ENCODE measurements around the gene PALLD. TPM values are rescaled to one million over a fixed set of nuclear protein-coding genes. Genes with fewer than 3 reads are reported as not detected.
A peak's percentile ranks its signal among the peaks of the same experiment; 100 is the strongest.

Gene PALLD
- total and polyA plus RNA-seq, 9 donors, result 86.1 to 155 (median 146) TPM

DNA sequence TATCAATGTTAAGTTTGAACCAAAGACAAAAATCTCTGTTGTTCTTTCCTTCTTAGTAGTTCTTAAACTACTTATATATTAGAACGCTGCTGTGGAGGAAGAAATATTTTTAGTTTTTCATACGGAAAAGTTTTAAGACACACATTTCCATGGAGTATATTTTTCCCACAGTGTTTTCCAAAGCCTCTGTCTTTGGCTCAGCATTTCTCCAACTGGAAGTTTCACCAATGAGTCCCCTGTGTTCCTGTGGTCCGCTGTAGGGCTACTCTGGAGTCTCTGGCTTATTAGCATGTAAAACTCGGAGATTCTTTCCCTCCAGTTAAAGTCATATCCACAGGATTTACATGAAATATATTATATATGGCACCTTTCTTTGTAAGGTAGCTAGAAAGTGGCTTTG, 264.2 kb downstream of the PALLD start:
- Histone ChIP-seq H3K4me3 (ENCODE audit: low read length) (no peak overlapping the region), H3K9me3 (replicated peaks; ENCODE audit: control insufficient read depth, low read depth, low read length) (no peaks in the 10 kb centered on the region), H3K27me3 (ENCODE audit: control insufficient read depth, insufficient read depth, low read length) (no peaks in the 10 kb centered on the region), H3K27ac (ENCODE audit: low read length) (peak overlapping the region; percentile 16), H3K4me1 (ENCODE audit: control insufficient read depth, insufficient read depth, low read length) (peaks cover 5% of the 10 kb centered on the region), H3K36me3 (ENCODE audit: control insufficient read depth, insufficient read depth, low read length) (peaks cover 2% of the 10 kb centered on the region)
- DNase-seq, result peak; percentile 89
- WGBS (ENCODE audit: insufficient coverage), result no CpG with 5 or more reads among the region's 4 CpGs

DNA sequence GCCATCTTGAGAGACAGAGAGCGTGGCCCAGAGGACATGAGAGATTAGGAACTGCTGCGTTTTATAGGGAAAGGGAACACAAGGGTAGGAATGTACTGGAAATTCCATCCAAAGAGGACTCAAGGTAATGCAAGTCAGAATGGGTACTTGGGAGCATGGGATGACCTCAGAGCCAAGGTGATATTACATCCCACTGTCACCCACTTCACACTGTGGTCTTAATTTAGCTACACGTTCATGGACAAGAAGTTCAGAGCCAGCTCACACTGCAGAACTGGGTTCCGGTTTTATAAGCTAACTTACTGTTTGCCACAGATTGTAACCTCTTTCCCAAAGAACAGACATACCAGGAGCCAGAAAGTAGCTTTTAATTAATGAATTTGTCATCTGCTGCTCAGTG, 268.5 kb downstream of the PALLD start:
- H3K9me3 ChIP-seq (replicated peaks; ENCODE audit: control insufficient read depth, low read depth, low read length), result no peaks in the 10 kb centered on the region
- H3K4me1 ChIP-seq (ENCODE audit: control insufficient read depth, insufficient read depth, low read length), result peaks cover 3% of the 10 kb centered on the region
- WGBS (ENCODE audit: insufficient coverage), result 90% methylated on average over 2 of the region's 4 CpGs
- no peak overlapping the region for H3K4me3 ChIP-seq (ENCODE audit: low read length)
- H3K36me3 ChIP-seq (ENCODE audit: control insufficient read depth, insufficient read depth, low read length), result peaks cover 7% of the 10 kb centered on the region
- no peak for DNase-seq
- H3K27ac ChIP-seq (ENCODE audit: low read length), result no peak overlapping the region
- no peaks in the 10 kb centered on the region for H3K27me3 ChIP-seq (ENCODE audit: control insufficient read depth, insufficient read depth, low read length)

DNA sequence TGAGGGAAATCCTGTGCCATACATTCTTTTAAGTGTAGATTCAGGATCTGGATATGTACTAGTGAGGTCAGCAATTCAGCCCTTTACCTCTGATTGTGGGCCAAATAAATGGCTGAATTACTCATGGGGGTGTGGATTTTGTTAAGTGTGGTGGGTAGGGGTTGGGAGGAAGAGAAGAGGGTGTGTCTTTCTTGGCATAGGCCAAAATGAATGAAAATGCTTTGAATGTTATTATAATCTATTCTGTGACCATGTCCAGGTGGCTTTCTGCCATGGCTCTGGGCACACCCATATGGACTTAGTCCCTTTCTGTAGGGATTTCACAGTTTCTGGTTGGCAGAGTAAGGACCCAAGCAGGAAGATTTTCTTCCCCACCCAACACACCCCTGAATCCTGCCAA, 268.9 kb downstream of the PALLD start:
- Histone ChIP-seq H3K9me3 (replicated peaks; ENCODE audit: control insufficient read depth, low read depth, low read length) (no peaks in the 10 kb centered on the region), H3K27ac (ENCODE audit: low read length) (no peak overlapping the region), H3K27me3 (ENCODE audit: control insufficient read depth, insufficient read depth, low read length) (no peaks in the 10 kb centered on the region), H3K36me3 (ENCODE audit: control insufficient read depth, insufficient read depth, low read length) (peaks cover 7% of the 10 kb centered on the region), H3K4me1 (ENCODE audit: control insufficient read depth, insufficient read depth, low read length) (peaks cover 3% of the 10 kb centered on the region), H3K4me3 (ENCODE audit: low read length) (no peak overlapping the region)
- DNase-seq, result peak; percentile 59

DNA sequence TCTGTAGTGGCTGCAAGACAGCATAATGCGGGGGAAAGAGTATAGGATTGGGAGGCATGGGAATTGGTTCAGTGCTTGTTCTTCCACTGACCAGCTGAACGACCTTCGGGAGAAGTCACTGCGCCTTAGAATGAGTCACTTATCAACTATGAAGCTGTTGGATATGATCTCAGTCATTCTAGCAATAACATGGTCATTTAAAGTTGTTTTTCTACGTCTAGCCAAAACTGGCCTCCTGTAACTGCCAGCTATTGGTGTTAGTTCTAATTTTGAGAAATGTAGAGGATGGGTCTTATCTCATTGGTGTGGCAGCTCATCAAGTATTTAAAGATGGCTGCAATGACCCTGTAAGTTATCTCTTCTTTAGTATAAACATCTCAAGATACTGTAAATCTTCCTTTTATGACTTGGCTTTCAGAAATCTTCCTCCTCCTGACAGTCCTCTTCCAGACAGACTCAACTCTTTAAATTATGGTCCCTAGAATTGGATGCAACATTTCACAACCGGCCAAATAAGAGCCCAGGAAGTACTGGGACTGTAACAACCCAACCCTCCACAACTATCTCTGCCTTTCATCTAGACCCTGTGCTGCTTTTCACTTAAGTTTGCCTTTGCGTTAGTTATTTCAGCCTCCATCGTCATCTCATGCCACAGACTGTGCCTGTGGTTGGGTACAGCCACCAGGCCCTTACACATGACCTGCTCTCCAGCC, 269.9 kb downstream of the PALLD start:
- no peak overlapping the region for H3K4me3 ChIP-seq (ENCODE audit: low read length)
- 100% methylated on average over 4 of the region's 8 CpGs for WGBS (ENCODE audit: insufficient coverage)
- DNase-seq, result no peak
- H3K36me3 ChIP-seq (ENCODE audit: control insufficient read depth, insufficient read depth, low read length), result peaks cover 7% of the 10 kb centered on the region
- H3K27ac ChIP-seq (ENCODE audit: low read length), result no peak overlapping the region
- H3K9me3 ChIP-seq (replicated peaks; ENCODE audit: control insufficient read depth, low read depth, low read length), result no peaks in the 10 kb centered on the region
- peaks cover 3% of the 10 kb centered on the region for H3K4me1 ChIP-seq (ENCODE audit: control insufficient read depth, insufficient read depth, low read length)
- H3K27me3 ChIP-seq (ENCODE audit: control insufficient read depth, insufficient read depth, low read length), result no peaks in the 10 kb centered on the region

DNA sequence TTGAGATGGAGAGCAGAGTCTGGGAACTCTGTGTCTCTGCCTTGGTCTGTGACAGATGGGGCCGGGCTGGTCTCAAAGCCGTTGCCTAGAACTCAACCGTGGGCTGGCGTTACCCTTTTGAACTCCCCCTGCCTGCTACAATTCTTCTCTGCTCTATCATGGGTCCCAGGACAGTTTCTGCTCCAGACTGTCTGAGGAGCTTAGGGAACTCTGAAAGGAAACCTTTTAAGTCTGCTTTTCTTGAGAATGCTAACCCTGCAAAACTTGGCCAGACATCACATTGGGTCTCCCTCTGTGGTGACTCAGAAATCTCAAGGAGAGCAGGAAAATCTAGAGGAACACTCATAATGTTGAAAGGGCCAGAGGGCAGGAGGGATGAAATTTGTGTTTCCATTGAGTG, 272.6 kb downstream of the PALLD start:
- Histone ChIP-seq H3K4me3 (ENCODE audit: low read length) (no peak overlapping the region), H3K9me3 (replicated peaks; ENCODE audit: control insufficient read depth, low read depth, low read length) (no peaks in the 10 kb centered on the region), H3K36me3 (ENCODE audit: control insufficient read depth, insufficient read depth, low read length) (peaks cover 5% of the 10 kb centered on the region), H3K27ac (ENCODE audit: low read length) (no peak overlapping the region), H3K27me3 (ENCODE audit: control insufficient read depth, insufficient read depth, low read length) (no peaks in the 10 kb centered on the region), H3K4me1 (ENCODE audit: control insufficient read depth, insufficient read depth, low read length) (peaks cover 3% of the 10 kb centered on the region)
- DNase-seq, result peak; percentile 59
- 53% methylated on average over 4 of the region's 4 CpGs for WGBS (ENCODE audit: insufficient coverage)

DNA sequence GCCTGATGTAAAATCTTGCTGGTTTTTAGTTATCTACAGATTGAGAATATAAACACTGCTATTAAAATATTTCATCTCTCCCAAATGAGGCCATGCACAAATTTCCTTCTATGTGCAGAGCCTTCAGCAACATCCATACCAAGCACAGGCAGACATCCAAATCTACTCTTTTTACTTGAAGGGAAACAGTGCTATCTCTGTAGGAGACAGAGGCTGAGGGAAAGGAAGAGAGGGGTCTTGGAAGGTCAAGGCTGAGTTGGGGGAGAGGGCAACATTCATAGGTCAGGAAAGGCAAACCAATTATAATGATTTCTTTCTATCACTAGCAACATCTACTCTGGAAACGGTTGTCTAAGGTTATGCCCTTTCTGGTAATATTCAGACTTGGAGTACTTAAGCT, 273.0 kb downstream of the PALLD start:
- Histone ChIP-seq H3K27me3 (ENCODE audit: control insufficient read depth, insufficient read depth, low read length) (no peaks in the 10 kb centered on the region), H3K36me3 (ENCODE audit: control insufficient read depth, insufficient read depth, low read length) (peaks cover 5% of the 10 kb centered on the region), H3K4me3 (ENCODE audit: low read length) (no peak overlapping the region), H3K4me1 (ENCODE audit: control insufficient read depth, insufficient read depth, low read length) (peaks cover 3% of the 10 kb centered on the region), H3K27ac (ENCODE audit: low read length) (no peak overlapping the region), H3K9me3 (replicated peaks; ENCODE audit: control insufficient read depth, low read depth, low read length) (no peaks in the 10 kb centered on the region)
- no CpG with 5 or more reads among the region's 1 CpG for WGBS (ENCODE audit: insufficient coverage)
- no peak for DNase-seq

DNA sequence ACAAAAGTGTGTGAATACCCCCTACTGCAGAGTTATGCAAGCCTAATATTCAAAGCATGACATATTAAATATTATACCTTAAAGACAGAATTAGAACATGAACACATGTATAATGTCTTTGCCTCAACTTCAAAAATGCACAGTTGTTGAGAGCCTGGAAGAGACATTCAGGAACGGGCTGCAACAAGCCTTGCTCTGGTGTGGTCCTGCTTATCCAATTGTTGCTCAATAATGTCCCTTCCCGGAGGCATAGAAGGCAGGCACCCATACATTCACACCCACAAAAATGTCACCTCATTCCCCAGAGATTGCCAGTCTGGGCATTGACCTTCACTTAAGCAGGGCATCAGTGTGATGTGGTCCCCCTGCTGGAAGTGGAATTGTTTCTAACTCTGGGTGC, 274.4 kb downstream of the PALLD start:
- Histone ChIP-seq H3K9me3 (replicated peaks; ENCODE audit: control insufficient read depth, low read depth, low read length) (peaks cover 2% of the 10 kb centered on the region), H3K36me3 (ENCODE audit: control insufficient read depth, insufficient read depth, low read length) (peaks cover 5% of the 10 kb centered on the region), H3K27me3 (ENCODE audit: control insufficient read depth, insufficient read depth, low read length) (no peaks in the 10 kb centered on the region), H3K4me1 (ENCODE audit: control insufficient read depth, insufficient read depth, low read length) (no peaks in the 10 kb centered on the region), H3K4me3 (ENCODE audit: low read length) (no peak overlapping the region), H3K27ac (ENCODE audit: low read length) (no peak overlapping the region)
- WGBS (ENCODE audit: insufficient coverage), result 100% methylated on average over 2 of the region's 2 CpGs
- no peak for DNase-seq

DNA sequence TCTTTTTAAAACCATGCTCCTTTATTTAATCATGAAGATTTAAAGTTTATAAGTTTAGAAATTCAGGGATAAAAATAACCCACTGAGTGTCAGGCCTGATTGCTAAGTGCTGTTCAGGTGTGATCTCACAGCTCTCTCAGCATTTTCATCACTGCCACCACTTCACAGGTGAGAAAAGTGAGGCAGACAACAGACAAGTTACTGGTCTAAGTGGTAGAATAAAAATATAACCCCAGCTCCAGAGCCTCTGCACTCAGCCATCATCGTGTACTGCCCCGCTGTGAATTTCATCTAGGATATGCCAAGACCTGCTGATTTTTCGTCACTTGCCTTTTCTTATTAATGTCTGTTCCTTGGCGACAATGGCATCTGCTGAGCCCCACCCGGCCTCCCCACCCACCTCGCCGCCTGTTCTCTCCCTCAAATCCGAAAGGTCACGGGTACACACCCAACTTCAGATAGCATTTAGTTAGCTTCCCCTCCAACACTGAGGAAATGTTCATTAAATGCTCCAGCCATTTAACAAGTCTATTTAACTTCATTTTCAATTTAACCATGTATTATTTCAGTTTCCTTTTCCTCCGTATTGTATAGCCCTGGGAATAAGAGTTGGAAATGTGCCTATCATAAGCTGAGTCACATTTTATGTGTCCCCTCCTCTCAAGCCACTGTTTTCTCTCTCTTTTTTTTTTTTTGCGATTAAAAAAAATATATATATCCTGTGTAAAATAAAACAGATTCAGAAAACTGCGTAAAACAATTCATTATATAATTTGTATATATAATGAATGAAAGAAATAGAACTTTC, 276.7 kb downstream of the PALLD start:
- no peak for DNase-seq
- no peaks in the 10 kb centered on the region for H3K4me1 ChIP-seq (ENCODE audit: control insufficient read depth, insufficient read depth, low read length)
- WGBS (ENCODE audit: insufficient coverage), result 86% methylated on average over 7 of the region's 12 CpGs
- peaks cover 2% of the 10 kb centered on the region for H3K9me3 ChIP-seq (replicated peaks; ENCODE audit: control insufficient read depth, low read depth, low read length)
- H3K36me3 ChIP-seq (ENCODE audit: control insufficient read depth, insufficient read depth, low read length), result no peaks in the 10 kb centered on the region
- H3K27ac ChIP-seq (ENCODE audit: low read length), result no peak overlapping the region
- no peak overlapping the region for H3K4me3 ChIP-seq (ENCODE audit: low read length)
- no peaks in the 10 kb centered on the region for H3K27me3 ChIP-seq (ENCODE audit: control insufficient read depth, insufficient read depth, low read length)

DNA sequence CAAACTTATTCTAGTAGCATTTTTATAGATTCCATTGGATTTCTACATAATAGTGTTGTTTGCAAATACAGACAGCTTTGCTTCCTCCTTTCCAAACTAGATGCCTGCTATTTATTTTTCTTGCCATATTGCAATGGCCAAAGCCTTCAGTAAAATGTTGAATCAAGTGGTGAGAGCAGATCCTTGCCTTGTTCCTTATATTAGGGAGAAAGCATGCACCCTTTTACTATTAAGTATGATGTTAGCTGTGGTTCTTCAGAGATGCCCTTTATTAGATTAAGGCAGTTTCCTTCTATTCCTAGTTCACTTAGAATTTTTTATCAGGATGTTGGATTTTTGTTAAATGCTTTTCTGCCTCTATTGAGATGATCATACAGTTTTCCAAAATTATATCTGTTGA, 279.5 kb downstream of the PALLD start:
- no peaks in the 10 kb centered on the region for H3K4me1 ChIP-seq (ENCODE audit: control insufficient read depth, insufficient read depth, low read length)
- H3K36me3 ChIP-seq (ENCODE audit: control insufficient read depth, insufficient read depth, low read length), result no peaks in the 10 kb centered on the region
- H3K27ac ChIP-seq (ENCODE audit: low read length), result no peak overlapping the region
- H3K9me3 ChIP-seq (replicated peaks; ENCODE audit: control insufficient read depth, low read depth, low read length), result peaks cover 2% of the 10 kb centered on the region
- DNase-seq, result no peak
- no peak overlapping the region for H3K4me3 ChIP-seq (ENCODE audit: low read length)
- H3K27me3 ChIP-seq (ENCODE audit: control insufficient read depth, insufficient read depth, low read length), result no peaks in the 10 kb centered on the region

DNA sequence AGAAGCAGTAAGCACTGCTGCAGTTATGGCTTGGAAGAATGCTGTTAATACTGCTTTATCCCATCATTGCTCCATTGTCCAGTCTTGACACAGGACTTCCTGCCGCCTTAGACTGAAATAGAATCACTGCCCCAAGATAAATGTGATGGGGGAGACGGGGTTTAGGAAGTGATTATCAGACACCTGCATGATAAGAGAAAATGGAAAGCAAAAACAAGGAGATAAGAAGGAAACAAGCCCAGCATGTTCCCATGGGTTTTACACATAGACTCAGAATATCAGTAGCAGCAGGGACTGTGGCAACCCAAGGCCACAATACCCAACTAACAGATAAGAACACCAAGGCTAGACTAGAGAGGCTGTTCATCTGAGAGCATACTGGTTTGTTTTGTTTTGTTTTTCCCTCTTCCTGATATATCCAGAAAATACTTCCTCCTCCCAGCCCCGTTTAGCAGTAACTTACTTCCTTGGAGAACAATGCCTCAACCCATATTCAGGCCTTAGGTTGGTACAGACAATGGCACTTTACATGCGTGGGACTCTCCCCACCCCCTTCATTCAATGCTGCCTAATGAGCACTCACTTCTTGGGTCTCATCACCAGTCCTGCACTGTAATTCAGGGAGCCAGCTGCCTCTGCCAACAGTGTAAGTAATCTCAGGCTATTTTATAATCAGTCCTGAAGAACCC, 280.6 kb downstream of the PALLD start:
- DNase-seq, result no peak
- no peak overlapping the region for H3K27ac ChIP-seq (ENCODE audit: low read length)
- WGBS (ENCODE audit: insufficient coverage), result 43% methylated on average over 2 of the region's 4 CpGs
- H3K36me3 ChIP-seq (ENCODE audit: control insufficient read depth, insufficient read depth, low read length), result no peaks in the 10 kb centered on the region
- H3K27me3 ChIP-seq (ENCODE audit: control insufficient read depth, insufficient read depth, low read length), result no peaks in the 10 kb centered on the region
- no peak overlapping the region for H3K4me3 ChIP-seq (ENCODE audit: low read length)
- no peaks in the 10 kb centered on the region for H3K4me1 ChIP-seq (ENCODE audit: control insufficient read depth, insufficient read depth, low read length)
- peaks cover 2% of the 10 kb centered on the region for H3K9me3 ChIP-seq (replicated peaks; ENCODE audit: control insufficient read depth, low read depth, low read length)
